Effector memory CD4-positive, alpha-beta T cell (primary cell): ENCODE data around the gene NT5C2.

Source experiments
- DNase-seq, 3 donors: peaks; one replicate each; pipeline ENCODE4 v3.0.0-alpha.2; 2020
- H3K27ac ChIP-seq: 2 replicates; pipeline ENCODE4 v1.7.0; 2013; ENCODE audit warnings: mild to moderate bottlenecking, low read length, moderate library complexity; ENCODE audit not compliant: insufficient read depth, poor library complexity, severe bottlenecking
- H3K27me3 ChIP-seq: replicated peaks from 2 replicates; pipeline ENCODE4 v1.7.0; 2013; ENCODE audit warnings: mild to moderate bottlenecking, low read length; ENCODE audit not compliant: insufficient read depth, control insufficient read depth, poor library complexity, severe bottlenecking
- H3K36me3 ChIP-seq: 2 replicates; pipeline ENCODE4 v1.7.0; 2013; ENCODE audit warnings: mild to moderate bottlenecking, low read length, moderate library complexity; ENCODE audit not compliant: control insufficient read depth, insufficient read depth
- H3K4me1 ChIP-seq: 2 replicates; pipeline ENCODE4 v1.7.0; 2013; ENCODE audit warnings: low read length, mild to moderate bottlenecking; ENCODE audit not compliant: control insufficient read depth, insufficient read depth, poor library complexity, severe bottlenecking
- H3K4me3 ChIP-seq: 2 replicates; pipeline ENCODE4 v1.7.0; 2013; ENCODE audit warnings: low read length, low read depth, mild to moderate bottlenecking; ENCODE audit not compliant: insufficient read depth, poor library complexity, severe bottlenecking
- H3K9me3 ChIP-seq: 2 replicates; pipeline ENCODE4 v1.7.0; 2013; ENCODE audit warnings: mild to moderate bottlenecking, low read length, moderate library complexity; ENCODE audit not compliant: control insufficient read depth

NT5C2 gene

GRCh38 chr10:103082683-103083082 is 110.4 kb downstream of the NT5C2 start:
- H3K27me3 ChIP-seq: no peaks in the 10 kb centered on the region
- H3K36me3 ChIP-seq: peaks cover 23% of the 10 kb centered on the region
- no peak overlapping the region for H3K27ac ChIP-seq
- H3K9me3 ChIP-seq: no peaks in the 10 kb centered on the region
- no peak for DNase-seq
- H3K4me3 ChIP-seq: no peak overlapping the region
- H3K4me1 ChIP-seq: no peaks in the 10 kb centered on the region

- Histone ChIP-seq H3K4me3 (no peak overlapping the region), H3K27ac (no peak overlapping the region), H3K27me3 (no peaks in the 10 kb centered on the region), H3K4me1 (no peaks in the 10 kb centered on the region), H3K36me3 (peaks cover 30% of the 10 kb centered on the region), H3K9me3 (no peaks in the 10 kb centered on the region)
- DNase-seq: no peak
These were observed 112.0 kb downstream of the NT5C2 start for GRCh38 chr10:103080891-103081581.

DNA sequence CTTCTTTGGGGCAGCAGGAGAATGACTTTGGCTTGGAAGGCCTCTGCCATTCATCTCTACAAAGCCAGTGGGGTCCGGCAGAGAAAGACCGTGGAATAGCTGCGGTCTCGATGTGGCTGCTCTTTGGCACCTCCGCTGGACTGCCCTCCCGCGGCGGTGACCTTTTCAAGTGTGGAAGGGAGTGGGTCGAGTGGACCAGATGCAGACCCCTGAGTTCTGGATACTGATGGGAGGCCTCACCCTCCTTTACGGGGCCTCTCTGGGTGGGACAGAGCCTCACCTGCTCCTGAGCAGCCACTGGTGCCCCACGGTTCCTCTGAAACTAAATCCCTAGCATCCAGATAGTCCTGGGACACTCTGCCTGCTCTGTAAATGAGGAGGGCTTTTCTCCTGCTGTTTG is 113.1 kb downstream of the NT5C2 start:
- Histone ChIP-seq H3K9me3 (no peaks in the 10 kb centered on the region), H3K27ac (no peak overlapping the region), H3K4me1 (no peaks in the 10 kb centered on the region), H3K27me3 (no peaks in the 10 kb centered on the region), H3K4me3 (no peak overlapping the region), H3K36me3 (peaks cover 27% of the 10 kb centered on the region)
- DNase-seq: no peak

DNA sequence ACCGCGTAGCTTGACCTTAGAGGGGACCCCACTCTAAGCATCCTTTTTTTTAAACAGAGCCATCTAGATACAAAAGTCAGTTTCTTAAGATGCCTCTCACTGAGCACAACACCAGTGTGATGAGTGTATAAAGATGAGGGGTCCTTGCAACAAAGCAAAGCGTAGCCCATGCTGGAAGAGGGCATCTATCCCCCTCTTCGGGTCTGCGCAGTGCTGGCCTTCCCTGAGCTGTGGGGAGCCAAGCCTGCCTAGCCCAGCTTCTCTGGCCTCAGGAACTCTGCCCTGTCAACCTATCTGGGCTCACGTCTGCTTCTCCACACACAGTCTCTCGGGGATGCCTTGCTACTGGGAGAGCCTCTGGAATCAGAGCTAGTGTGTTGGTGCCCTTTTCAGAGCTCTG is 114.0 kb downstream of the NT5C2 start:
- peaks cover 24% of the 10 kb centered on the region for H3K36me3 ChIP-seq
- no peak for DNase-seq
- no peak overlapping the region for H3K27ac ChIP-seq
- H3K4me1 ChIP-seq: no peaks in the 10 kb centered on the region
- no peak overlapping the region for H3K4me3 ChIP-seq
- H3K9me3 ChIP-seq: no peaks in the 10 kb centered on the region
- no peaks in the 10 kb centered on the region for H3K27me3 ChIP-seq

DNA sequence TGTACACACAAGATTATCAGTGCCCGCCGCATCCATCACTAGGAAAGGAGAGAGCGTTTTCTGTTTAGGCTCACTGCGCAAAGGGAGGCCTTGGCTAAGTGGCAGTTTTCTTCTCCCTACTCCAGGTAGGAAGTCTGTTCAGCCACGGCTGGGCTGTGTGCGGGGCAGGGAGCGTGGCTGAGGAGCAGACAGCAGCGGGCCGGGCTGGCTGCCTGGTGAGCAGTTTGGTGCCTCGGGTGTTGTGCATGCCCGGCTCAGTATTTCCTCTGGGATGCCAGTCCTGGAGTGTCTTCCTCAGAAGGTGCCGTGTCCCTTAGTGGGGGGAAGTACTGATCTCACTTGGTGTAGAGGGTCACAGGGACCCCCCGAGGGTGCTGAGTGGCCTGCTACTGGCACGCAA is 114.4 kb downstream of the NT5C2 start:
- Histone ChIP-seq H3K27ac (no peak overlapping the region), H3K9me3 (no peaks in the 10 kb centered on the region), H3K4me3 (no peak overlapping the region), H3K27me3 (no peaks in the 10 kb centered on the region), H3K36me3 (peaks cover 20% of the 10 kb centered on the region), H3K4me1 (no peaks in the 10 kb centered on the region)
- no peak for DNase-seq

DNA sequence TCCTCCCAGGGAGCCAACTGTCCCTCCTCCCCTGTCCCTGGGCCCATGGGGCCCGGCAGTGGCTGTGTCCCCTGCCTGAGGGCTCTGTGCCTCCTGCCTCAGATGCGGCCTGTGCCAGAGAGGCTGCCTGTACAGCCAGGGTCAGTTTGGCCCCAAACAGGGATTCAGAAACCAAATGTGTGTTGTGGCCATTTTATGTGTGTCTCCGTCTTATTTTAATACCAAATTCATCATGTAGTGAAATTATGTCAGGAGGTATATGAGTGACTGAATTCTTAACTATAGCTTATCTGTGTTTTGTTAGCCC is 114.8 kb downstream of the NT5C2 start:
- no peaks in the 10 kb centered on the region for H3K27me3 ChIP-seq
- no peak overlapping the region for H3K27ac ChIP-seq
- peaks cover 15% of the 10 kb centered on the region for H3K36me3 ChIP-seq
- no peak overlapping the region for H3K4me3 ChIP-seq
- DNase-seq: no peak
- no peaks in the 10 kb centered on the region for H3K9me3 ChIP-seq
- H3K4me1 ChIP-seq: no peaks in the 10 kb centered on the region

DNA sequence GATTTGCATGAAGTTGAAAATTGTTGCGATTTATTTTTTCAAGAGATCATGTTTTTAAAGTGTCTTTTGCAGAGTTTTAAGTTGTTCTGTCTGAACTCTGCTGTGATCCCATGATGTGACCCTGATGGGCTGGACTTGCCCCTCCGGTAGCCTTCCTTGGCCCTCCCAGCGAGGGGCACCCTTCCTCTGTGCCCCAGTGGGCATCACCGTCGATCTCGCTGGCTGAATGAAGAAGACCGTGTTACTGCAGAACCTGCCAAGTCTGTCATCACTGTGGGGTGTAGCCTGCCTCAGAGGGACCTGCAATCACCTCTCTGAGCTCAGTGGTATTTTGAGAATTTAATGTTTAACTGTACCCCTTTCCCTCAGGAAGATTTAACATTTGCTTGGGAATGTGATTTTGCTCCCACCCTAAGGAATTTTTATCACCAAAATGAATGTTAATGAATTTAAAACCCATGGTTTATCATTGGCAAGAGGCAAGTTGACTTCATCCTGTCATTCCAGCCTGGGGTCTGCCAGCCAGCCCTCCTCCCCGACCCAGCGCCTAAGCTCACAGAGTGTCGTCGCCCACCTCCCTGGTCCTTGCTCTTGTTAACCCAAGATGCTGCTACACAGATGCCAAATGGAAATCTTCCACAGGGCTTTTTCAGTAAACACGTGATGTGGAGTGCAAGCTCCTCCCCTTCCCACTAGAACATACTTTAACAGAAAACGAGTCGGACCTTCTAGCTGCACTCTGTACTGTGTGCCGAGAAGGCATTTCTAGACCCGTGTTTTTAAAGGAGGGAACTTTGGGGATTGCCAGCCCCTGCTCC is 115.4 kb downstream of the NT5C2 start:
- Histone ChIP-seq H3K27me3 (no peaks in the 10 kb centered on the region), H3K9me3 (no peaks in the 10 kb centered on the region), H3K36me3 (peaks cover 15% of the 10 kb centered on the region), H3K4me3 (no peak overlapping the region), H3K4me1 (no peaks in the 10 kb centered on the region), H3K27ac (no peak overlapping the region)
- DNase-seq: no peak

GRCh38 chr10:103077020-103077419 is 116.1 kb downstream of the NT5C2 start:
- no peaks in the 10 kb centered on the region for H3K9me3 ChIP-seq
- H3K27ac ChIP-seq: no peak overlapping the region
- H3K36me3 ChIP-seq: peaks cover 15% of the 10 kb centered on the region
- no peaks in the 10 kb centered on the region for H3K27me3 ChIP-seq
- no peak overlapping the region for H3K4me3 ChIP-seq
- no peak for DNase-seq
- H3K4me1 ChIP-seq: no peaks in the 10 kb centered on the region

DNA sequence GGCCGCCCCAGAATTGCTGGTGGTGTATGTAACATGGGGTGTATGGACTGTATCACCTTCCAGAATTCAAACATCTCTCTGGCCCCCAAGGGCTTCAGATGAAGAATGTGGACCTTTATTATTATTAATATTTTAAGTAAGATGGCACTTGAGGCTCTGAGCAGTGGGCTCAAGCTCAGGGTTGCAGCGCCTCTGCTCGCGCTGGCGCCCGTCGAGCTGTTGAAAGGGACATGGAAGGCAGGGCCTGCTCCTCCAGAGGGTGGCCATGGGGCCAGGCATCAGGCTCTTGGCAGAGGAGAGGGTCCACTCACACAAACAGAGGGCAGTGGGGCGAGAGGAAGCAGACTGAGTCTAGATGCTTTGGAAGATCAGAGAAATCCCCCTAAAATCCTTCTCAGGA is 120.2 kb downstream of the NT5C2 start:
- H3K27ac ChIP-seq: no peak overlapping the region
- no peak for DNase-seq

DNA sequence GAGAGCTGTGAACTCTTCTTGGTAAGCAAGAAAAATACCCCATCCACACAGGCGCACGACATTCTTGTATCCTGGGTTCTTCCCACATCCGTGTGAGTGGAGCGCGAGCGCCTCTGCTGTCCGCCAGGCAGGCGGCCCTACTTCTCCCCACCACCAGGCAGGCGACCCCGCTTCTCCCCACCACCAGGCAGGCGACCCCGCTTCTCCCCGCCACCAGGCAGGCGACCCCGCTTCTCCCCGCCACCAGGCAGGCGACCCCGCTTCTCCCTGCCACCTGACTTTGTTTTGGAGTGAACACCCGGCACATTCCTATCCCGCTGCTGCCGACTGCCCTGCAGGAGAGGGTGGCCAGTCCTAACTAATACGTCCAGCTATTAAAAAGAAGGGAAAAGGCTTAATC is 120.8 kb downstream of the NT5C2 start:
- H3K27me3 ChIP-seq: no peaks in the 10 kb centered on the region
- DNase-seq: no peak
- no peak overlapping the region for H3K4me3 ChIP-seq
- H3K36me3 ChIP-seq: peaks cover 11% of the 10 kb centered on the region
- H3K4me1 ChIP-seq: no peaks in the 10 kb centered on the region
- no peak overlapping the region for H3K27ac ChIP-seq
- H3K9me3 ChIP-seq: no peaks in the 10 kb centered on the region

More for the DNA sequence above, 120.2 kb downstream of the NT5C2 start:
- peaks cover 15% of the 10 kb centered on the region for H3K36me3 ChIP-seq
- no peaks in the 10 kb centered on the region for H3K27me3 ChIP-seq
- no peaks in the 10 kb centered on the region for H3K9me3 ChIP-seq
- no peak overlapping the region for H3K4me3 ChIP-seq
- H3K4me1 ChIP-seq: no peaks in the 10 kb centered on the region
